ENCODE data around the gene PTPRE.

GRCh38 chr10:127979045-127979444 lies 72.1 kb downstream of the PTPRE start:
- TF ChIP-seq, protein P1, sequence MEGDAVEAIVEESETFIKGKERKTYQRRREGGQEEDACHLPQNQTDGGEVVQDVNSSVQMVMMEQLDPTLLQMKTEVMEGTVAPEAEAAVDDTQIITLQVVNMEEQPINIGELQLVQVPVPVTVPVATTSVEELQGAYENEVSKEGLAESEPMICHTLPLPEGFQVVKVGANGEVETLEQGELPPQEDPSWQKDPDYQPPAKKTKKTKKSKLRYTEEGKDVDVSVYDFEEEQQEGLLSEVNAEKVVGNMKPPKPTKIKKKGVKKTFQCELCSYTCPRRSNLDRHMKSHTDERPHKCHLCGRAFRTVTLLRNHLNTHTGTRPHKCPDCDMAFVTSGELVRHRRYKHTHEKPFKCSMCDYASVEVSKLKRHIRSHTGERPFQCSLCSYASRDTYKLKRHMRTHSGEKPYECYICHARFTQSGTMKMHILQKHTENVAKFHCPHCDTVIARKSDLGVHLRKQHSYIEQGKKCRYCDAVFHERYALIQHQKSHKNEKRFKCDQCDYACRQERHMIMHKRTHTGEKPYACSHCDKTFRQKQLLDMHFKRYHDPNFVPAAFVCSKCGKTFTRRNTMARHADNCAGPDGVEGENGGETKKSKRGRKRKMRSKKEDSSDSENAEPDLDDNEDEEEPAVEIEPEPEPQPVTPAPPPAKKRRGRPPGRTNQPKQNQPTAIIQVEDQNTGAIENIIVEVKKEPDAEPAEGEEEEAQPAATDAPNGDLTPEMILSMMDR (optimal IDR thresholded peaks at IDR 0.05 in 1 of 3, IDR thresholded peaks at IDR 0.05 in 1 of 3, conservative IDR thresholded peaks at IDR 0.05 in 1 of 3; ENCODE audit: extremely low read depth in 1 of 3, insufficient read depth in 2 of 3, low read length in 3 of 3) = no peak
- no peak for TF ChIP-seq EZH2 (IDR thresholded peaks at IDR 0.05; ENCODE audit: low read length)

All from keratinocyte (primary cell).